Measurements from ENCODE around the gene SULF2. TPM values are rescaled to one million over a fixed set of nuclear protein-coding genes. Genes with fewer than 3 reads are reported as not detected.

SULF2 gene
- total RNA-seq, 1 experiment from 2014 or later = 2.2 TPM

- DNase-seq (ENCODE audit: low read depth in 1 of 2, low spot score in 2 of 2) = no peak
- Histone ChIP-seq H3K27me3 (replicated peaks) (peaks cover 25% of the 10 kb centered on the region), H3K4me1 (replicated peaks) (no peaks in the 10 kb centered on the region), H3K9me3 (replicated peaks) (no peaks in the 10 kb centered on the region), H3K27ac (no peak overlapping the region), H3K36me3 (no peaks in the 10 kb centered on the region), H3K4me3 (no peak overlapping the region)
Observed at GRCh38 chr20:47754946-47755652, 30.2 kb downstream of the SULF2 start.

- H3K4me1 ChIP-seq (replicated peaks) = no peaks in the 10 kb centered on the region
- H3K9me3 ChIP-seq (replicated peaks) = no peaks in the 10 kb centered on the region
- H3K36me3 ChIP-seq = no peaks in the 10 kb centered on the region
- peaks cover 25% of the 10 kb centered on the region for H3K27me3 ChIP-seq (replicated peaks)
- DNase-seq (ENCODE audit: low read depth in 1 of 2, low spot score in 2 of 2) = no peak
- H3K27ac ChIP-seq = no peak overlapping the region
- no peak overlapping the region for H3K4me3 ChIP-seq
Observed at GRCh38 chr20:47754388-47754715, 30.9 kb downstream of the SULF2 start.

- DNase-seq (ENCODE audit: low read depth in 1 of 2, low spot score in 2 of 2) = no peak
- Histone ChIP-seq H3K36me3 (no peaks in the 10 kb centered on the region), H3K4me3 (no peak overlapping the region), H3K27ac (no peak overlapping the region), H3K9me3 (replicated peaks) (no peaks in the 10 kb centered on the region), H3K27me3 (replicated peaks) (peaks cover 24% of the 10 kb centered on the region), H3K4me1 (replicated peaks) (no peaks in the 10 kb centered on the region)
Observed at GRCh38 chr20:47753576-47754387, 31.5 kb downstream of the SULF2 start.

GRCh38 chr20:47751449-47751848, 33.8 kb downstream of the SULF2 start:
- no peaks in the 10 kb centered on the region for H3K36me3 ChIP-seq
- H3K27me3 ChIP-seq (replicated peaks) = peaks cover 15% of the 10 kb centered on the region
- H3K9me3 ChIP-seq (replicated peaks) = no peaks in the 10 kb centered on the region

GRCh38 chr20:47749339-47749738, 35.9 kb downstream of the SULF2 start:
- Histone ChIP-seq H3K27ac (no peak overlapping the region), H3K9me3 (replicated peaks) (no peaks in the 10 kb centered on the region), H3K36me3 (no peaks in the 10 kb centered on the region), H3K27me3 (replicated peaks) (peaks cover 10% of the 10 kb centered on the region; the same call in 1 of the 2 replicates), H3K4me1 (replicated peaks) (no peaks in the 10 kb centered on the region), H3K4me3 (no peak overlapping the region)
- no peak for DNase-seq (ENCODE audit: low read depth in 1 of 2, low spot score in 2 of 2)

More at GRCh38 chr20:47751449-47751848, 33.8 kb downstream of the SULF2 start:
- no peaks in the 10 kb centered on the region for H3K4me1 ChIP-seq (replicated peaks)
- H3K27ac ChIP-seq = no peak overlapping the region
- H3K4me3 ChIP-seq = no peak overlapping the region
- no peak for DNase-seq (ENCODE audit: low read depth in 1 of 2, low spot score in 2 of 2)

- H3K36me3 ChIP-seq = no peaks in the 10 kb centered on the region
- H3K27ac ChIP-seq = no peak overlapping the region
- DNase-seq (ENCODE audit: low read depth in 1 of 2, low spot score in 2 of 2) = no peak
- H3K4me3 ChIP-seq = no peak overlapping the region
- H3K27me3 ChIP-seq (replicated peaks) = peaks cover 10% of the 10 kb centered on the region; the same call in 1 of the 2 replicates
- H3K9me3 ChIP-seq (replicated peaks) = no peaks in the 10 kb centered on the region
- H3K4me1 ChIP-seq (replicated peaks) = no peaks in the 10 kb centered on the region
Observed at GRCh38 chr20:47748823-47749222, 36.5 kb downstream of the SULF2 start.

- no peak for DNase-seq (ENCODE audit: low read depth in 1 of 2, low spot score in 2 of 2)
- Histone ChIP-seq H3K27me3 (replicated peaks) (peaks cover 4% of the 10 kb centered on the region; the same call in 1 of the 2 replicates), H3K9me3 (replicated peaks) (no peaks in the 10 kb centered on the region)
Observed at GRCh38 chr20:47748069-47748468, 37.2 kb downstream of the SULF2 start.

GRCh38 chr20:47747669-47748031, 37.6 kb downstream of the SULF2 start:
- no peaks in the 10 kb centered on the region for H3K36me3 ChIP-seq
- no peak for DNase-seq (ENCODE audit: low read depth in 1 of 2, low spot score in 2 of 2)
- H3K9me3 ChIP-seq (replicated peaks) = no peaks in the 10 kb centered on the region
- peaks cover 3% of the 10 kb centered on the region; the same call in 1 of the 2 replicates for H3K27me3 ChIP-seq (replicated peaks)
- H3K27ac ChIP-seq = no peak overlapping the region
- H3K4me3 ChIP-seq = no peak overlapping the region
- H3K4me1 ChIP-seq (replicated peaks) = no peaks in the 10 kb centered on the region

More at GRCh38 chr20:47748069-47748468, 37.2 kb downstream of the SULF2 start:
- H3K36me3 ChIP-seq = no peaks in the 10 kb centered on the region
- H3K4me3 ChIP-seq = no peak overlapping the region
- no peaks in the 10 kb centered on the region for H3K4me1 ChIP-seq (replicated peaks)
- no peak overlapping the region for H3K27ac ChIP-seq

- Histone ChIP-seq H3K4me3 (no peak overlapping the region), H3K27me3 (replicated peaks) (peaks cover 3% of the 10 kb centered on the region; the same call in 1 of the 2 replicates), H3K9me3 (replicated peaks) (no peaks in the 10 kb centered on the region; the same call in 1 of the 2 replicates), H3K4me1 (replicated peaks) (no peaks in the 10 kb centered on the region), H3K36me3 (no peaks in the 10 kb centered on the region), H3K27ac (no peak overlapping the region)
- no peak for DNase-seq (ENCODE audit: low read depth in 1 of 2, low spot score in 2 of 2)
Observed at GRCh38 chr20:47744803-47745202, 40.5 kb downstream of the SULF2 start.

GRCh38 chr20:47743671-47744070, 41.6 kb downstream of the SULF2 start:
- Histone ChIP-seq H3K27me3 (replicated peaks) (peaks cover 3% of the 10 kb centered on the region; the same call in 1 of the 2 replicates), H3K4me1 (replicated peaks) (no peaks in the 10 kb centered on the region), H3K9me3 (replicated peaks) (no peaks in the 10 kb centered on the region; the same call in 1 of the 2 replicates), H3K4me3 (no peak overlapping the region), H3K27ac (no peak overlapping the region), H3K36me3 (no peaks in the 10 kb centered on the region)
- DNase-seq (ENCODE audit: low read depth in 1 of 2, low spot score in 2 of 2) = no peak

GRCh38 chr20:47741669-47742608, 43.3 kb downstream of the SULF2 start:
- Histone ChIP-seq H3K27me3 (replicated peaks) (no peaks in the 10 kb centered on the region; the same call in 1 of the 2 replicates), H3K4me1 (replicated peaks) (no peaks in the 10 kb centered on the region), H3K36me3 (no peaks in the 10 kb centered on the region), H3K9me3 (replicated peaks) (no peaks in the 10 kb centered on the region; the same call in 1 of the 2 replicates), H3K27ac (no peak overlapping the region), H3K4me3 (no peak overlapping the region)
- no peak for DNase-seq (ENCODE audit: low read depth in 1 of 2, low spot score in 2 of 2)

GRCh38 chr20:47740862-47741184, 44.5 kb downstream of the SULF2 start:
- H3K4me3 ChIP-seq = no peak overlapping the region
- no peaks in the 10 kb centered on the region; the same call in 1 of the 2 replicates for H3K27me3 ChIP-seq (replicated peaks)
- no peaks in the 10 kb centered on the region for H3K36me3 ChIP-seq
- no peak for DNase-seq (ENCODE audit: low read depth in 1 of 2, low spot score in 2 of 2)
- H3K9me3 ChIP-seq (replicated peaks) = no peaks in the 10 kb centered on the region; the same call in 1 of the 2 replicates
- H3K27ac ChIP-seq = no peak overlapping the region
- H3K4me1 ChIP-seq (replicated peaks) = no peaks in the 10 kb centered on the region

- no peaks in the 10 kb centered on the region for H3K36me3 ChIP-seq
- DNase-seq (ENCODE audit: low read depth in 1 of 2, low spot score in 2 of 2) = no peak
- H3K27me3 ChIP-seq (replicated peaks) = no peaks in the 10 kb centered on the region
- H3K27ac ChIP-seq = no peak overlapping the region
- H3K4me1 ChIP-seq (replicated peaks) = no peaks in the 10 kb centered on the region
- H3K4me3 ChIP-seq = no peak overlapping the region
- no peaks in the 10 kb centered on the region; the same call in 1 of the 2 replicates for H3K9me3 ChIP-seq (replicated peaks)
Observed at GRCh38 chr20:47740121-47740861, 45.0 kb downstream of the SULF2 start.
